ENCODE data around the gene PLEKHB1.

PLEKHB1 gene

GRCh38 chr11:73645972-73646631 is at the start of gene PLEKHB1:
Gene PLEKHB1 (plus strand): TSS chr11:73646581. CDS start chr11:73646609, 28 bp downstream.
- H3K27me3 Mint-ChIP-seq: no peaks in the 10 kb centered on the region
- no peaks in the 10 kb centered on the region for H3K36me3 Mint-ChIP-seq (ENCODE audit: low read depth)
- H3K9me3 Mint-ChIP-seq: no peaks in the 10 kb centered on the region
- H3K4me3 Mint-ChIP-seq: peak within 1 kb of the TSS; percentile 74
- no peak within 1 kb of the TSS for H3K27ac Mint-ChIP-seq
- peaks cover 15% of the 10 kb centered on the region for H3K4me1 Mint-ChIP-seq (ENCODE audit: low read depth)

- no peaks in the 10 kb centered on the region for H3K36me3 Mint-ChIP-seq (ENCODE audit: low read depth)
- H3K4me1 Mint-ChIP-seq (ENCODE audit: low read depth): peaks cover 40% of the 10 kb centered on the region
- peak overlapping the region; percentile 88 for H3K4me3 Mint-ChIP-seq
- H3K27me3 Mint-ChIP-seq: no peaks in the 10 kb centered on the region
- peak overlapping the region; percentile 90 for H3K27ac Mint-ChIP-seq
- H3K9me3 Mint-ChIP-seq: no peaks in the 10 kb centered on the region
Measured at GRCh38 chr11:73597336-73597955, 48.9 kb upstream of the PLEKHB1 start.

GRCh38 chr11:73597956-73598718 is 48.2 kb upstream of the PLEKHB1 start, which contains the start of gene FAM168A:
Gene FAM168A (minus strand): TSS chr11:73598112. CDS start chr11:73468474, 129,638 bp downstream.
- no peaks in the 10 kb centered on the region for H3K36me3 Mint-ChIP-seq (ENCODE audit: low read depth)
- H3K27me3 Mint-ChIP-seq: no peaks in the 10 kb centered on the region
- H3K9me3 Mint-ChIP-seq: no peaks in the 10 kb centered on the region
- peak within 1 kb of the TSS; percentile 90 for H3K27ac Mint-ChIP-seq
- H3K4me1 Mint-ChIP-seq (ENCODE audit: low read depth): peaks cover 40% of the 10 kb centered on the region
- H3K4me3 Mint-ChIP-seq: peak within 1 kb of the TSS; percentile 88

GRCh38 chr11:73598719-73599379 is 47.5 kb upstream of the PLEKHB1 start:
- H3K9me3 Mint-ChIP-seq: no peaks in the 10 kb centered on the region
- H3K36me3 Mint-ChIP-seq (ENCODE audit: low read depth): no peaks in the 10 kb centered on the region
- peak overlapping the region; percentile 83 for H3K27ac Mint-ChIP-seq
- peak overlapping the region; percentile 88 for H3K4me3 Mint-ChIP-seq
- H3K27me3 Mint-ChIP-seq: no peaks in the 10 kb centered on the region
- H3K4me1 Mint-ChIP-seq (ENCODE audit: low read depth): peaks cover 37% of the 10 kb centered on the region

GRCh38 chr11:73612601-73613140 is 33.7 kb upstream of the PLEKHB1 start:
- H3K27ac Mint-ChIP-seq: no peak overlapping the region
- peaks cover 3% of the 10 kb centered on the region for H3K27me3 Mint-ChIP-seq
- no peaks in the 10 kb centered on the region for H3K36me3 Mint-ChIP-seq (ENCODE audit: low read depth)
- H3K4me3 Mint-ChIP-seq: no peak overlapping the region
- no peaks in the 10 kb centered on the region for H3K4me1 Mint-ChIP-seq (ENCODE audit: low read depth)
- no peaks in the 10 kb centered on the region for H3K9me3 Mint-ChIP-seq

- H3K27ac Mint-ChIP-seq: no peak overlapping the region
- peaks cover 3% of the 10 kb centered on the region for H3K27me3 Mint-ChIP-seq
- H3K4me1 Mint-ChIP-seq (ENCODE audit: low read depth): no peaks in the 10 kb centered on the region
- no peaks in the 10 kb centered on the region for H3K36me3 Mint-ChIP-seq (ENCODE audit: low read depth)
- H3K9me3 Mint-ChIP-seq: no peaks in the 10 kb centered on the region
- H3K4me3 Mint-ChIP-seq: no peak overlapping the region
Measured at GRCh38 chr11:73614591-73614990, 31.8 kb upstream of the PLEKHB1 start.

GRCh38 chr11:73622926-73623593 is 23.3 kb upstream of the PLEKHB1 start:
- H3K4me3 Mint-ChIP-seq: no peak overlapping the region
- H3K27ac Mint-ChIP-seq: no peak overlapping the region
- no peaks in the 10 kb centered on the region for H3K9me3 Mint-ChIP-seq
- H3K36me3 Mint-ChIP-seq (ENCODE audit: low read depth): no peaks in the 10 kb centered on the region
- peaks cover 14% of the 10 kb centered on the region for H3K27me3 Mint-ChIP-seq
- H3K4me1 Mint-ChIP-seq (ENCODE audit: low read depth): no peaks in the 10 kb centered on the region

GRCh38 chr11:73623686-73624085 is 22.7 kb upstream of the PLEKHB1 start:
- Mint-ChIP-seq H3K9me3 (no peaks in the 10 kb centered on the region), H3K27ac (no peak overlapping the region), H3K4me3 (no peak overlapping the region), H3K27me3 (peaks cover 14% of the 10 kb centered on the region), H3K36me3 (ENCODE audit: low read depth) (no peaks in the 10 kb centered on the region), H3K4me1 (ENCODE audit: low read depth) (no peaks in the 10 kb centered on the region)

GRCh38 chr11:73625696-73626318 is 20.6 kb upstream of the PLEKHB1 start:
- H3K27ac Mint-ChIP-seq: no peak overlapping the region
- peaks cover 14% of the 10 kb centered on the region for H3K27me3 Mint-ChIP-seq
- H3K36me3 Mint-ChIP-seq (ENCODE audit: low read depth): no peaks in the 10 kb centered on the region
- H3K4me1 Mint-ChIP-seq (ENCODE audit: low read depth): no peaks in the 10 kb centered on the region
- H3K9me3 Mint-ChIP-seq: no peaks in the 10 kb centered on the region
- H3K4me3 Mint-ChIP-seq: no peak overlapping the region

GRCh38 chr11:73629907-73630306 is 16.5 kb upstream of the PLEKHB1 start:
- Mint-ChIP-seq H3K4me1 (ENCODE audit: low read depth) (no peaks in the 10 kb centered on the region), H3K27me3 (no peaks in the 10 kb centered on the region), H3K9me3 (no peaks in the 10 kb centered on the region), H3K36me3 (ENCODE audit: low read depth) (no peaks in the 10 kb centered on the region), H3K27ac (no peak overlapping the region), H3K4me3 (no peak overlapping the region)

- no peaks in the 10 kb centered on the region for H3K27me3 Mint-ChIP-seq
- H3K4me1 Mint-ChIP-seq (ENCODE audit: low read depth): no peaks in the 10 kb centered on the region
- no peak overlapping the region for H3K27ac Mint-ChIP-seq
- H3K36me3 Mint-ChIP-seq (ENCODE audit: low read depth): no peaks in the 10 kb centered on the region
- H3K4me3 Mint-ChIP-seq: no peak overlapping the region
- H3K9me3 Mint-ChIP-seq: no peaks in the 10 kb centered on the region
Measured at GRCh38 chr11:73632996-73633395, 13.4 kb upstream of the PLEKHB1 start.

- Mint-ChIP-seq H3K36me3 (ENCODE audit: low read depth) (no peaks in the 10 kb centered on the region), H3K4me3 (no peak overlapping the region), H3K27ac (no peak overlapping the region), H3K9me3 (no peaks in the 10 kb centered on the region), H3K27me3 (no peaks in the 10 kb centered on the region), H3K4me1 (ENCODE audit: low read depth) (no peaks in the 10 kb centered on the region)
Measured at GRCh38 chr11:73633999-73634398, 12.4 kb upstream of the PLEKHB1 start.

- H3K36me3 Mint-ChIP-seq (ENCODE audit: low read depth): no peaks in the 10 kb centered on the region
- no peak overlapping the region for H3K4me3 Mint-ChIP-seq
- H3K27ac Mint-ChIP-seq: no peak overlapping the region
- peaks cover 6% of the 10 kb centered on the region for H3K4me1 Mint-ChIP-seq (ENCODE audit: low read depth)
- H3K27me3 Mint-ChIP-seq: no peaks in the 10 kb centered on the region
- H3K9me3 Mint-ChIP-seq: no peaks in the 10 kb centered on the region
Measured at GRCh38 chr11:73635721-73636120, 10.7 kb upstream of the PLEKHB1 start.

- Mint-ChIP-seq H3K36me3 (ENCODE audit: low read depth) (no peaks in the 10 kb centered on the region), H3K4me3 (no peak overlapping the region), H3K27me3 (no peaks in the 10 kb centered on the region), H3K9me3 (no peaks in the 10 kb centered on the region), H3K27ac (no peak overlapping the region), H3K4me1 (ENCODE audit: low read depth) (peaks cover 6% of the 10 kb centered on the region)
Measured at GRCh38 chr11:73636249-73636648, 10.1 kb upstream of the PLEKHB1 start.

Data from stimulated activated naive CD8-positive, alpha-beta T cell treated with anti-CD3 and anti-CD28 coated beads, Interleukin-15, Interleukin-2, amounts not matched to agents 100 ng/mL and 50 ng/mL, for 24 hours (primary cell).